B cell (primary cell): Measurements from ENCODE around the gene MOB3B. TPM values are rescaled to one million over a fixed set of nuclear protein-coding genes. Genes with fewer than 3 reads are reported as not detected.

ENCODE experiments used
- ATAC-seq: fragments of 200-7000 bp; cut with Tn5 transposase; one replicate; pipeline ENCODE4 v1.10.0; 2021; ENCODE audit warnings: low read depth, mild to moderate bottlenecking, moderate number of reproducible peaks, moderate library complexity
- CTCF ChIA-PET: fragments of 350-600 bp; sonication (Branson Sonifier 250); formaldehyde crosslinking; loops from one replicate; lab custom pipeline; 2021; ENCODE audit warnings: antibody characterized with exemption, inconsistent platforms; lab: Charles Lee
- POLR2A ChIA-PET: fragments of 350-600 bp; sonication (Branson Sonifier 250); formaldehyde crosslinking; loops from one replicate; lab custom pipeline; 2021; ENCODE audit warnings: antibody characterized with exemption; lab: Charles Lee
- DNase-seq: peaks from one replicate; pipeline ENCODE4 v3.0.0; 2013
- H2AFZ ChIP-seq: 2 replicates; pipeline ENCODE4 v1.6.1; 2012; ENCODE audit warnings: mild to moderate bottlenecking, low read depth, low read length; ENCODE audit not compliant: insufficient read depth, poor library complexity, severe bottlenecking
- H3K27ac ChIP-seq, 2 donors: 1 replicate in 1 of 2; 2 replicates in 1 of 2; pipeline ENCODE4 v1.5.1; 2012 to 2013; ENCODE audit warnings: low read length in 2 of 2, mild to moderate bottlenecking in 2 of 2, moderate library complexity in 1 of 2
- H3K27me3 ChIP-seq, 4 experiments: fragments of 200-600 bp in 1 of 4; sonication (generic) in 1 of 4; replicated peaks in 1 of 4; 1 replicate in 2 of 4; 2 replicates in 2 of 4; pipeline versions ENCODE4 v1.6.1 to v1.7.0; 2013 to 2016; ENCODE audit warnings: low read length in 3 of 4, mild to moderate bottlenecking in 2 of 4, mixed read lengths in 1 of 4, moderate library complexity in 1 of 4; ENCODE audit not compliant: insufficient read depth in 4 of 4, control insufficient read depth in 3 of 4; ENCODE audit errors: control extremely low read depth in 1 of 4
- H3K36me3 ChIP-seq, 2 experiments: replicated peaks in 1 of 2; 1 replicate in 1 of 2; 2 replicates in 1 of 2; pipeline versions ENCODE4 v1.6.1 to v1.7.1; 2013; ENCODE audit warnings: low read length in 1 of 2; ENCODE audit not compliant: insufficient read depth in 2 of 2, control insufficient read depth in 1 of 2; ENCODE audit errors: control extremely low read depth in 1 of 2, extremely low read depth in 1 of 2
- H3K4me1 ChIP-seq, 2 donors: fragments of 200-600 bp in 1 of 2; sonication (generic) in 1 of 2; 1 replicate in 1 of 2; 2 replicates in 1 of 2; pipeline versions ENCODE4 v1.5.1 to v1.6.1; 2013 to 2017; ENCODE audit warnings: low read length in 2 of 2; ENCODE audit not compliant: control insufficient read depth in 2 of 2, insufficient read depth in 2 of 2
- H3K4me2 ChIP-seq: replicated peaks from 2 replicates; pipeline ENCODE3; 2012; ENCODE audit warnings: mild to moderate bottlenecking, low read depth, low read length; ENCODE audit not compliant: poor library complexity, severe bottlenecking
- H3K4me3 ChIP-seq, 5 experiments: fragments of 200-600 bp in 1 of 5; sonication (generic) in 1 of 5; 1 replicate in 3 of 5; 2 replicates in 2 of 5; pipeline versions ENCODE4 v1.5.1 to v1.7.0; 2011 to 2016; ENCODE audit warnings: low read length in 4 of 5, mild to moderate bottlenecking in 4 of 5, low read depth in 2 of 5, control low read depth in 1 of 5, moderate library complexity in 1 of 5; ENCODE audit not compliant: insufficient read depth in 1 of 5; ENCODE audit errors: control extremely low read depth in 1 of 5, extremely low read depth in 1 of 5
- H3K79me2 ChIP-seq: fragments of 200-600 bp; sonication (generic); one replicate; pipeline ENCODE4 v1.6.0; 2016; ENCODE audit warnings: low read length; ENCODE audit not compliant: control insufficient read depth, insufficient read depth
- H3K9ac ChIP-seq: fragments of 200-600 bp; sonication (generic); 2 replicates; pipeline ENCODE4 v1.6.1; 2017; ENCODE audit warnings: mild to moderate bottlenecking, low read length, moderate library complexity
- H3K9me3 ChIP-seq, 3 donors: one replicate each; pipeline versions ENCODE4 v1.6.1 to v1.7.1; 2013; ENCODE audit warnings: low read length in 2 of 3; ENCODE audit not compliant: control insufficient read depth in 2 of 3, insufficient read depth in 1 of 3; ENCODE audit errors: control extremely low read depth in 1 of 3
- H4K20me1 ChIP-seq: 2 replicates; pipeline ENCODE4 v1.6.0; 2012; ENCODE audit warnings: mild to moderate bottlenecking, low read length; ENCODE audit not compliant: insufficient read depth, control insufficient read depth, poor library complexity, severe bottlenecking
- H3K27ac Mint-ChIP-seq: one replicate; pipeline ENCODE4 v1.8.0; 2021; ENCODE audit warnings: mixed read lengths
- H3K27me3 Mint-ChIP-seq: one replicate; pipeline ENCODE4 v1.8.0; 2021; ENCODE audit warnings: mixed read lengths
- H3K4me1 Mint-ChIP-seq: one replicate; pipeline ENCODE4 v1.8.0; 2021; ENCODE audit warnings: mixed read lengths
- H3K4me3 Mint-ChIP-seq: one replicate; pipeline ENCODE4 v1.8.0; 2021; ENCODE audit warnings: mixed read lengths
- H3K9me3 Mint-ChIP-seq: one replicate; pipeline ENCODE4 v1.8.0; 2022; ENCODE audit warnings: mixed read lengths; ENCODE audit not compliant: insufficient read depth
- CTCF ChIP-seq: fragments of 200-600 bp; IDR thresholded peaks from one replicate; pipeline ENCODE4 v1.8.0; 2022; ENCODE audit warnings: antibody characterized with exemption, mild to moderate bottlenecking
- EZH2 ChIP-seq: IDR thresholded peaks from 2 replicates; pipeline ENCODE4 v1.6.1; 2012; ENCODE audit warnings: borderline replicate concordance, low read depth, mild to moderate bottlenecking, moderate library complexity, low read length; ENCODE audit not compliant: insufficient read depth, poor library complexity, severe bottlenecking
- WGBS: methylation state at CpG from one replicate; pipeline ENCODE4 v1.1.5; 2013; ENCODE audit warnings: missing lambda C conversion rate; ENCODE audit not compliant: insufficient coverage; 5-methylcytosine and 5-hydroxymethylcytosine counted together
- intact Hi-C: fragments of 100-400 bp; cut with micrococcal nuclease; formaldehyde crosslinking; loops from one replicate; pipeline ENCODE4 v1.10.0; 2022
- polyA plus RNA-seq: library from polyadenylated mRNA; depleted of rRNA; stranded (reverse); fragments of >200 nt; gene quantifications from 2 replicates; pipeline ENCODE4 v1.2.3, GENCODE V29; 2012
- total RNA-seq, 2 donors: library from RNA; stranded (reverse); fragments of 120-200 nt in 1 of 2; gene quantifications; 1 replicate in 1 of 2; 2 replicates in 1 of 2; pipeline versions ENCODE4 v1.2.3 to v1.2.4, GENCODE V29; 2013 to 2022

The MOB3B gene
- total and polyA plus RNA-seq, 2 donors (not counting 1 experiment from before 2014, with no cell fraction given), result 7.3 to 7.9 TPM

GRCh38 chr9:27549196-27549755 lies 19.7 kb upstream of the MOB3B start:
- Histone ChIP-seq H3K27me3 (no peaks in the 10 kb centered on the region), H3K4me3 (no peak overlapping the region), H3K79me2 (no peaks in the 10 kb centered on the region), H3K27ac (no peak overlapping the region), H3K36me3 (peaks cover 2 to 30% of the 10 kb centered on the region in 2 experiments), H3K4me2 (no peak overlapping the region), H4K20me1 (no peaks in the 10 kb centered on the region), H3K9ac (no peak overlapping the region), H3K9me3 (no peaks in the 10 kb centered on the region), H2AFZ (no peak overlapping the region), H3K4me1 (no peaks in the 10 kb centered on the region)
- DNase-seq (no peak), ATAC-seq (no peak)
- H3K4me3 Mint-ChIP-seq, result no peak overlapping the region
- intact Hi-C loops, result no loop called here
- TF ChIP-seq EZH2 (no peak), CTCF (no peak)
- ChIA-PET CTCF (interaction anchor here (0.6 to 5.8 kb wide), 9 partner anchors 8 to 221 kb away, joined by 3 to 115 read pairs (median 4); partner anchors contain the start of gene MOB3B), POLR2A (no interaction called here)
- no peaks in the 10 kb centered on the region for H3K4me1 Mint-ChIP-seq
- no peaks in the 10 kb centered on the region for H3K9me3 Mint-ChIP-seq
- no peak overlapping the region for H3K27ac Mint-ChIP-seq
- WGBS, result no CpG with 5 or more reads among the region's 4 CpGs
- no peaks in the 10 kb centered on the region for H3K27me3 Mint-ChIP-seq

- WGBS, result no CpG with 5 or more reads among the region's 10 CpGs
- CTCF ChIA-PET, result interaction anchor here (0.7 to 5.8 kb wide), 20 partner anchors 8 to 341 kb away, joined by 3 to 115 read pairs (median 3); partner anchors contain the start of gene MOB3B
- H3K9me3 Mint-ChIP-seq, result no peaks in the 10 kb centered on the region
Measured at GRCh38 chr9:27548055-27548741, 18.6 kb upstream of the MOB3B start.

More at GRCh38 chr9:27548055-27548741, 18.6 kb upstream of the MOB3B start:
- no peak overlapping the region for H3K4me3 ChIP-seq
- Mint-ChIP-seq H3K4me1 (no peaks in the 10 kb centered on the region), H3K4me3 (no peak overlapping the region), H3K27ac (no peak overlapping the region), H3K27me3 (no peaks in the 10 kb centered on the region)
- DNase-seq (peak; percentile 59), ATAC-seq (peak; percentile 33)
- no peak overlapping the region for H3K4me2 ChIP-seq
- POLR2A ChIA-PET, result no interaction called here
- H3K27me3 ChIP-seq, result no peaks in the 10 kb centered on the region
- no peak overlapping the region for H2AFZ ChIP-seq
- H3K79me2 ChIP-seq, result no peaks in the 10 kb centered on the region
- no peak overlapping the region for H3K27ac ChIP-seq
- peaks cover 2 to 33% of the 10 kb centered on the region in 2 experiments for H3K36me3 ChIP-seq
- intact Hi-C loops, result loop anchor here (1.0 kb wide), 3 partner anchors 19 to 301 kb away; partner anchors contain the start of gene MOB3B
- H3K9ac ChIP-seq, result no peak overlapping the region
- H3K9me3 ChIP-seq, result no peaks in the 10 kb centered on the region
- TF ChIP-seq CTCF, result peak; percentile 68
- no peak for TF ChIP-seq EZH2
- H3K4me1 ChIP-seq, result no peaks in the 10 kb centered on the region
- H4K20me1 ChIP-seq, result no peaks in the 10 kb centered on the region
